ENCODE data around the gene FRMD4B.

DNA sequence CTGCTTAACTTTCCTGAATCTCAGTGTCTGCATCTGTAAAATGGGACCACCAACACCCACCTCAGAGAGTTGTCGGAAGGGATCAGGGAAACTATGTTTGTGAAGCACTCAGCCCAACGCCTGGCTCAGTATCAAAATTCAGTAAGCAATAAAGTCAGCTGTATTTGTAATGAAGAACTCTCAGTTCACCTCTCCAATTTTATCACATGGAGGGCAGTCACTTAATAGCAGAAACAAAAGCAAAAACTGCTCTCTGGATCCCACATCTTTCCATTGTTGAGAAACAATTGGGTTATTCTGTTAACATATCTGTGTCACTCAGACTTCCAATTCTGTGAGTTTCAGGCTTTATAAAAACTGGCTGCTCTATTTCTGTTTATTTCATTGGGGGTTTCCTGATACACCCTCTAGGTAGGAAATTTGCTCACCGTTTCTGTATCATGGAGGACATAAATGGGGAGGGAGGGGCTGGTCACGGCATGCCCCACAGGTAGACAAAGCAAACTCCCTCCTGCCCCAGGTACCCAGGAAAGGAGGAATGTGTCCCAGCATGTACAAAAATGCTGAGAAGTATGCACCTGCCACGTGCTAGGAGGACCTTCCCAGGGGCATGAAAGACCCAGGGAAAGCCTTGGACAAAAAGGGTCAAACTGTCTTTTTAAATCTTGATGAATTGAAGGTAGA lies 182.1 kb downstream of the FRMD4B start:
- no peak for TF ChIP-seq POLR2A (IDR thresholded peaks at IDR 0.05; ENCODE audit: low read depth)
- TF ChIP-seq POLR2AphosphoS5 (IDR thresholded peaks at IDR 0.05), result no peak
- TF ChIP-seq, protein P1, sequence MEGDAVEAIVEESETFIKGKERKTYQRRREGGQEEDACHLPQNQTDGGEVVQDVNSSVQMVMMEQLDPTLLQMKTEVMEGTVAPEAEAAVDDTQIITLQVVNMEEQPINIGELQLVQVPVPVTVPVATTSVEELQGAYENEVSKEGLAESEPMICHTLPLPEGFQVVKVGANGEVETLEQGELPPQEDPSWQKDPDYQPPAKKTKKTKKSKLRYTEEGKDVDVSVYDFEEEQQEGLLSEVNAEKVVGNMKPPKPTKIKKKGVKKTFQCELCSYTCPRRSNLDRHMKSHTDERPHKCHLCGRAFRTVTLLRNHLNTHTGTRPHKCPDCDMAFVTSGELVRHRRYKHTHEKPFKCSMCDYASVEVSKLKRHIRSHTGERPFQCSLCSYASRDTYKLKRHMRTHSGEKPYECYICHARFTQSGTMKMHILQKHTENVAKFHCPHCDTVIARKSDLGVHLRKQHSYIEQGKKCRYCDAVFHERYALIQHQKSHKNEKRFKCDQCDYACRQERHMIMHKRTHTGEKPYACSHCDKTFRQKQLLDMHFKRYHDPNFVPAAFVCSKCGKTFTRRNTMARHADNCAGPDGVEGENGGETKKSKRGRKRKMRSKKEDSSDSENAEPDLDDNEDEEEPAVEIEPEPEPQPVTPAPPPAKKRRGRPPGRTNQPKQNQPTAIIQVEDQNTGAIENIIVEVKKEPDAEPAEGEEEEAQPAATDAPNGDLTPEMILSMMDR (IDR thresholded peaks at IDR 0.05), result no peak
- no peak for TF ChIP-seq EP300 (IDR thresholded peaks at IDR 0.05)

Measured in esophagus muscularis mucosa (tissue), 4 donors.